Spinal cord (tissue), 10 donors: Measurements from ENCODE around the gene FRMD5. TPM values are rescaled to one million over a fixed set of nuclear protein-coding genes. Genes with fewer than 3 reads are reported as not detected.
A peak's percentile ranks its signal among the peaks of the same experiment; 100 is the strongest.

Experiments
- DNase-seq, 6 donors: peaks; one replicate each; pipeline versions ENCODE4 v3.0.0 to v3.0.0-alpha.2; 2013 to 2015; ENCODE audit warnings: low spot score in 6 of 6, low read depth in 4 of 6
- H3K27ac ChIP-seq: one replicate; pipeline ENCODE4 v1.5.1; 2013; ENCODE audit warnings: low read depth, low read length, control low read depth
- H3K27me3 ChIP-seq: one replicate; pipeline ENCODE4 v1.6.1; 2013; ENCODE audit warnings: low read length; ENCODE audit not compliant: control insufficient read depth, insufficient read depth
- H3K36me3 ChIP-seq: one replicate; pipeline ENCODE4 v1.6.1; 2013; ENCODE audit warnings: low read length; ENCODE audit not compliant: control insufficient read depth, insufficient read depth
- H3K4me1 ChIP-seq: one replicate; pipeline ENCODE4 v1.6.1; 2013; ENCODE audit warnings: low read length; ENCODE audit not compliant: control insufficient read depth, insufficient read depth
- H3K4me3 ChIP-seq: one replicate; pipeline ENCODE4 v1.5.1; 2013; ENCODE audit warnings: low read depth, low read length, control low read depth
- H3K9me3 ChIP-seq: one replicate; pipeline ENCODE4 v1.6.1; 2013; ENCODE audit warnings: low read length; ENCODE audit not compliant: control insufficient read depth, insufficient read depth
- WGBS: methylation state at CpG from one replicate; pipeline ENCODE4 v1.1.5; 2013; ENCODE audit warnings: missing lambda C conversion rate; ENCODE audit not compliant: insufficient coverage; 5-methylcytosine and 5-hydroxymethylcytosine counted together
- polyA plus RNA-seq, 2 donors: library from polyadenylated mRNA; unstranded; fragments of 120-200 nt; gene quantifications; one replicate each; pipeline ENCODE4 v1.2.1, GENCODE V29; 2013; ENCODE audit not compliant: insufficient read length in 2 of 2
- total RNA-seq, 2 donors: library from RNA; depleted of rRNA in 1 of 2; stranded (reverse); fragments of 120-200 nt in 1 of 2; fragments of >200 nt in 1 of 2; gene quantifications; one replicate each; pipeline versions ENCODE4 v1.2.3 to v1.2.4, GENCODE V29; 2013 to 2014
- donor health status: healthy.

The FRMD5 gene
- total and polyA plus RNA-seq, 4 donors: 8.9 to 25.9 (median 20.2) TPM

GRCh38 chr15:43908516-43909050 lies 286.5 kb downstream of the FRMD5 start:
- no peak for DNase-seq
- no peak overlapping the region for H3K27ac ChIP-seq
- H3K9me3 ChIP-seq: no peaks in the 10 kb centered on the region

GRCh38 chr15:43905755-43906154 lies 289.3 kb downstream of the FRMD5 start:
- DNase-seq: no peak
- 93% methylated on average over 6 of the region's 7 CpGs for WGBS
- Histone ChIP-seq H3K4me3 (no peak overlapping the region), H3K4me1 (peaks cover 14% of the 10 kb centered on the region), H3K27ac (no peak overlapping the region), H3K27me3 (no peaks in the 10 kb centered on the region), H3K9me3 (no peaks in the 10 kb centered on the region), H3K36me3 (peaks cover 11% of the 10 kb centered on the region)

More at GRCh38 chr15:43908516-43909050, 286.5 kb downstream of the FRMD5 start:
- WGBS: 100% methylated on average over 1 of the region's 4 CpGs
- Histone ChIP-seq H3K4me1 (peaks cover 10% of the 10 kb centered on the region), H3K4me3 (no peak overlapping the region), H3K36me3 (peaks cover 7% of the 10 kb centered on the region), H3K27me3 (no peaks in the 10 kb centered on the region)

- WGBS: 7% methylated on average over 6 of the region's 8 CpGs
- peak in 5 of 6 donors; percentile 61 to 93 (median 65) for DNase-seq
- Histone ChIP-seq H3K4me3 (no peak overlapping the region), H3K27ac (no peak overlapping the region), H3K36me3 (peaks cover 14% of the 10 kb centered on the region), H3K9me3 (no peaks in the 10 kb centered on the region), H3K27me3 (no peaks in the 10 kb centered on the region), H3K4me1 (peaks cover 26% of the 10 kb centered on the region)
These were observed 291.2 kb downstream of the FRMD5 start for GRCh38 chr15:43903864-43904290.

- no peaks in the 10 kb centered on the region for H3K9me3 ChIP-seq
- peak in 1 of 6 donors; percentile 36 for DNase-seq
- H3K36me3 ChIP-seq: peaks cover 14% of the 10 kb centered on the region
- 66% methylated on average over 7 of the region's 10 CpGs for WGBS
- peaks cover 30% of the 10 kb centered on the region for H3K4me1 ChIP-seq
- H3K27ac ChIP-seq: no peak overlapping the region
- no peak overlapping the region for H3K4me3 ChIP-seq
- no peaks in the 10 kb centered on the region for H3K27me3 ChIP-seq
These were observed 293.6 kb downstream of the FRMD5 start for GRCh38 chr15:43901495-43901894.

- H3K9me3 ChIP-seq: no peaks in the 10 kb centered on the region
- no peak overlapping the region for H3K4me3 ChIP-seq
- 83% methylated on average over 1 of the region's 1 CpG for WGBS
- peaks cover 14% of the 10 kb centered on the region for H3K36me3 ChIP-seq
- no peaks in the 10 kb centered on the region for H3K27me3 ChIP-seq
- DNase-seq: no peak
- H3K4me1 ChIP-seq: peaks cover 30% of the 10 kb centered on the region
- no peak overlapping the region for H3K27ac ChIP-seq
These were observed 294.1 kb downstream of the FRMD5 start for GRCh38 chr15:43900996-43901395.

- Histone ChIP-seq H3K36me3 (peaks cover 10% of the 10 kb centered on the region), H3K27ac (no peak overlapping the region), H3K4me1 (peaks cover 30% of the 10 kb centered on the region), H3K4me3 (no peak overlapping the region), H3K27me3 (no peaks in the 10 kb centered on the region), H3K9me3 (no peaks in the 10 kb centered on the region)
- DNase-seq: no peak
- WGBS: 87% methylated on average over 5 of the region's 5 CpGs
These were observed 295.1 kb downstream of the FRMD5 start for GRCh38 chr15:43899928-43900327.

GRCh38 chr15:43898891-43899290 lies 296.2 kb downstream of the FRMD5 start:
- WGBS: 50% methylated on average over 1 of the region's 2 CpGs
- Histone ChIP-seq H3K36me3 (peaks cover 11% of the 10 kb centered on the region), H3K9me3 (no peaks in the 10 kb centered on the region), H3K4me3 (no peak overlapping the region), H3K27me3 (no peaks in the 10 kb centered on the region), H3K27ac (no peak overlapping the region), H3K4me1 (peaks cover 26% of the 10 kb centered on the region)
- peak in 3 of 6 donors; percentile 27 to 90 (median 32) for DNase-seq

GRCh38 chr15:43896543-43896942 lies 298.5 kb downstream of the FRMD5 start:
- Histone ChIP-seq H3K4me1 (peaks cover 19% of the 10 kb centered on the region), H3K27me3 (no peaks in the 10 kb centered on the region), H3K36me3 (peaks cover 14% of the 10 kb centered on the region), H3K9me3 (no peaks in the 10 kb centered on the region), H3K4me3 (no peak overlapping the region), H3K27ac (peak overlapping the region; percentile 25)
- DNase-seq: no peak
- no CpG with 5 or more reads among the region's 1 CpG for WGBS

GRCh38 chr15:43895586-43895985 lies 299.5 kb downstream of the FRMD5 start:
- peaks cover 16% of the 10 kb centered on the region for H3K4me1 ChIP-seq
- no peak overlapping the region for H3K27ac ChIP-seq
- H3K36me3 ChIP-seq: peaks cover 11% of the 10 kb centered on the region
- no peaks in the 10 kb centered on the region for H3K27me3 ChIP-seq
- DNase-seq: no peak
- H3K9me3 ChIP-seq: no peaks in the 10 kb centered on the region
- 90% methylated on average over 3 of the region's 5 CpGs for WGBS
- H3K4me3 ChIP-seq: no peak overlapping the region

GRCh38 chr15:43893956-43894355 lies 301.1 kb downstream of the FRMD5 start:
- 76% methylated on average over 1 of the region's 1 CpG for WGBS
- Histone ChIP-seq H3K4me1 (peaks cover 4% of the 10 kb centered on the region), H3K4me3 (no peak overlapping the region), H3K27me3 (no peaks in the 10 kb centered on the region), H3K36me3 (peaks cover 7% of the 10 kb centered on the region), H3K27ac (no peak overlapping the region), H3K9me3 (no peaks in the 10 kb centered on the region)
- DNase-seq: no peak
